ENCODE measurements around the gene SNPH.

SNPH gene

GRCh38 chr20:1287787-1288569 is 21.9 kb downstream of the SNPH start:
- no peak for DNase-seq (ENCODE audit: low spot score)

DNA sequence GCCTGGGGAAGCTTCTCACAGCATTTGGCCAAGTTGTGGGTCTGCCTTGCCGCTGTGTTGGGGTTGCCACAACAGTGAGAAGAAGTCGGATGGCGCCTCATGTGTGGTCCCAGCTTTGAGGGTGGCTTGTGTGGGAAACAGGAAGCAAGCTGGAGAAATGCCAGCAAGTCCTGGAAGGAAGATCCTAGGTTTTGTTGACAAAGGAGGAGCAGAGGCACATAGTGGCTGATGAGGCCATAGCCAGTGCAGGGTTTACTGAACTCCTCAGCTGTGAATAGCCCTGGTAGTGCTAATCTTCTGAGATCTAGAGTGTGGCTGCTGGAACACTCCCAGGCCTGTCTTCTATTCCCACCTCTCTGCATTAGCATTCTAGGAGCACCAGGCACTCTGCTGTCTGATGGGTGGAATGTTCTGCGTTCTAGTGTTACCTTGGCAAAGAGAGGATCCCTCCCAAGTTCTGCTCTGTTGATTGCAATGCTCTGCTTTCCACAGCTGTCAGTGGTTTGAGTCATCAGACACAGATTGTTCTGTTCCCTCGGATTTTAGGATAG is 25.2 kb downstream of the SNPH start:
- DNase-seq (ENCODE audit: low spot score) = no peak

- DNase-seq (ENCODE audit: low spot score) = no peak
Measured at GRCh38 chr20:1292620-1293019, 26.5 kb downstream of the SNPH start.

DNA sequence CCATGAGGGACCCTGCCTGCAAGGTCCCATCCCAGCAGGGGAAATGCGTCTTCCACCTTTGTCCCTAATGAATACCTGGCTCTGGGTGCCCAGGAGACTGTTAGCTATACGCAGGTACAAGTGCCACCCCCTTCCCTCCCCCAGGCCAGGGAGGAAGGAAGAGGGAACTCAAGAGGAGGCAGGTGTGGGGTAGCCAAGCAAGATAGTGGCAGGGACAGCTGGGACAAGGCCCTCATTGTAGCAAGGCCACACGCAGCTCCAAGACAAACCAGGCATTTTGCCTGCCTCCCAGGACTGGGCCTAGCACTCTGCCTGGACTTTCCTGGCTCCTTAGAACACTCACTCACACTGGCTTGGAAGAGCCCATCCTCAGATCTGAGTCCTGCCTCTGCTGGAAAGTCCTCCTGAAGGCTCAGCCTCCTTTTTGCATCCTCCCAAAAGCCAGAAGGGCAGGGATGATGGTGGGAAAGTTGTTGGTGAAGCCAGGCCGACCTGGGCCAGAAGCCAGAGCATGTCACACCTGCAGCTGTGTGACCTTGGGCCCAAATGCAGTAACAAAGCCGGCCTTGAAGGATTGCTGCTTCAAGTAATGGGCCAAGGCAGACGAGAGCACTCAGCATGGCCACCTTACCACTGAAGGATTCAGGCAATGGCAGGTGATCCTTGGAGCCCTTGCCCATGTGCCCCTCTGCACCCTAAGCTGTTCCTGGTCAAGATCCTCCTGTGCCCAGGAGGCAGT is 27.7 kb downstream of the SNPH start:
- no peak for DNase-seq (ENCODE audit: low spot score)

DNA sequence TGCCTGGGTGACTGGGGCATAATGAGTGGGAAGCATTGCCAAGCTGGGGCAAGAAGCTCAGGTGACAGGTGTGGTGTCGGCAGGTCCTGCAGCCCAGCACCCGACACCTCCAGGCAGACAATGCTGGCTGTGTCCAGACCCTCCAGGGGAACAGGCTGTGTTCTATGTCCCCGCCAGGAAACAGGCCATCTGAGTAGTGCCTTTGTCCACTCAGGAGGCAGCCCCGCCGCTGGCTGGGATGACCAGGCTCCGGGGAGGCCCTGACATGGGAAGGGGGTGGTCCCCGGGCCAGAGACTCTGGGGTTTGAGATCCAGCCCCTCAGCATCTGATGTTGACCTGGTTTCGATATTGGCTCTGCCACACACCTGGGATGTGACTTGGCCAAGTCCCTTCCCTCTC is 28.4 kb downstream of the SNPH start:
- DNase-seq (ENCODE audit: low spot score) = no peak

DNA sequence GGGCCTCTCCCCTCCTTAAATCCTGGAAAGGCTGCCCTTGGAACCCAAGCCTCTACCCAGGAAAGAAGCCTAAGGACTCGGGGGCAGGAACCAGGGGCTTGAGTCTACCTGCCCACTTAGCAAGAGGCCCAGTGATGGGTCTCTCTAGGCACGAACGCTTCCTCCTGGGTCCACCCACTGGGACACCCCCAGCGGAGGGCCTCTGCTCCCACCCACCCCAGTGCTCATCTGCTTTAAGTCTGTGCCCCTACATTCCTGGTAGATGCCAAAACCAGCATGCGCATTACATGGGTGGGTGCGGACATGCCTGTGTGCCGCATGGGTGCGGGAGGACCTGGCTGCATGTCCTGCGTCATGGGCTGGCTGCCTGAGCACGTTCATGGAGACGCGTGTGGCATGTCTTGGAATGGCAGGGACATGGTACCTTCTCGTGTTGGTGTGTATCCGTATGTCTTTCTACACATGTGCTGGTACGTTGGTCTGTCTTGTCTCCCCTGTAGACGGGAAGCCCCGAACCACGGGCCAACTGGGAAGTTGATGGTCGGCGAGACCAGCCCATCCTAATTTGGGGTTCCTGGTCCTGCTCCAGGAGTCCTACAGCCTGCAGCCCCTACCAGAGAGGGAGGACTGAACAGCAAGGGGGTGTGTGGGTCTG is 29.3 kb downstream of the SNPH start:
- DNase-seq (ENCODE audit: low spot score) = no peak

DNA sequence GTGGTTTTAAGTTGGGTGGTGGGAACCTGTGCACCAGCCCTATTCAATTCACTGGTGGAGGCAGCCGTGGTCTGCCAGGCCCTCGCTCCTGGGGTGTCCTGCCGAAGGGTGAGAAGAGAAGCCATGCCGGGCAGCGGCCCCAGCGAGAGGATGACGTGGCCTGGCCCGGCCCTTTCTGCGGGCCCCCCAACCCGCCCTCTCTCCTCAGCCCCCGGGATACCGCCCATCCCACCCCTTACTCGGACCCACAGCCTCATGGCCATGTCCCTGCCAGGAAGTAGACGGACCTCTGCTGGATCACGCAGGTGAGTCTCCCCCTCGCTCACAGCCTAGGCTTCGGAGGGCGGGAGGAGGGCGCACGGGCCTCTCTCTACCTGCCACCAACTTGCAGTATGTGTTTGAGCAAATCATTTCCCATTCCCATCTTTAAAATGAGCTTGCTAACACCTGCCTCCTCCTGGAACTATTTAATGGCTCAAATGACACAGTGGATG is 30.1 kb downstream of the SNPH start:
- no peak for DNase-seq (ENCODE audit: low spot score)

GRCh38 chr20:1296922-1297321 is 30.8 kb downstream of the SNPH start:
- no peak for DNase-seq (ENCODE audit: low spot score)

DNA sequence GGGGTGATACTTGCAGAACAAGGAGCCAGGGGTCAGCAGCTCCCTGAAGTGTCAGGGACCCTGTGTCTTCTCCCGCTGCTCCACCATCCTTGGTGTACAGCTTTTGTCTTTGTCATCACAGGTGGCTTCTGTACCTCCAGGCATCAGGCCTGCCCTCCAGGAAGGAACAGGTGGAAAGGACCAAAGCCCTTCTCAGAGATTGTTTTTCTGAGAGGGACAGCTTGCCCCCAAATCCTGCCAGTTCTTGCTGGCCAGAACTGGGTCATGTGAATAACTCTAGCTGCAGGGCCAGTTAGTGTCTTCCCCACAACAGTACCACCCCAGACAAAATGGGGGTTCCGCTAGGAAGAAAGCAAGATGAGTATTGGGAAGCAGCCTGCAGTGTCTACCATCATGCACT is 31.4 kb downstream of the SNPH start:
- DNase-seq (ENCODE audit: low spot score) = no peak

DNA sequence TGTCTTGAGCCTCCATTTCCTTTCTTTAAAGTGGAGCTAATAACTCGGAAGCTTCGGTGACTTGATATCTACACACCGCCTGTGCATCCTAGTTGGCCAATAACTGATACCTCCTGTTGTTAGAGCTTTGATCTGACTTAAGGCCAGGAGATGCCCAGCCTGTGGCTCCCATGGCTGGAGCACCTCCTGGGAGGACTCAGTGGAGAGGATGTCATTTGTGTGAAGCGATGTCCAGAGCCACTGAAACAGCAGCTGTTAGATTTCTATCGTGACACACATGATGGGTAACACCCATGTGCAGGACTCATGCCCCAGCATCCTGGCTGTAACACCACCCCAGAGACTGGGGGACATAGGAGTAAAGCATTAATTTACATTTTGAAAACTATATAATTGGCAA is 32.1 kb downstream of the SNPH start:
- no peak for DNase-seq (ENCODE audit: low spot score)

- no peak for DNase-seq (ENCODE audit: low spot score)
Measured at GRCh38 chr20:1298888-1299511, 32.9 kb downstream of the SNPH start.

DNA sequence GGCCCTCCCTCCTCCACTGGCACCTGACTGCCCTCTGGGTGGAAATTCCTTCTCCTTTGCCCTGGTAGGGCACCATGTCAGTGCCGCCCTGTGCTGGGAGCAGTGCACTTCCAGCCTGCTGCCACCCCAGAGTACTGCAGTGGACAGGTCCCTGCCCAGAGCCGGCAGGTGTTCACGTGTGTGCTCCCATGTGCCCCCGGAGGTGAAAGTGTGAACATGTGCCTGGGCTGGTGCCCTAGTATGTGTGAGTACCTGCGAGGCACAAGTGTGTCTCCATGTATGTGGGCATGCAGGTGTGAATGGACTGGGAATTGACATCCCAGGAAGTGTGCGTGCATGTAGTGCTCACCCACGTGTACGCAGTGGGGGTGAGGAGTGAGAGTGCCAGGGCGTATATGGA is 33.4 kb downstream of the SNPH start:
- no peak for DNase-seq (ENCODE audit: low spot score)

DNA sequence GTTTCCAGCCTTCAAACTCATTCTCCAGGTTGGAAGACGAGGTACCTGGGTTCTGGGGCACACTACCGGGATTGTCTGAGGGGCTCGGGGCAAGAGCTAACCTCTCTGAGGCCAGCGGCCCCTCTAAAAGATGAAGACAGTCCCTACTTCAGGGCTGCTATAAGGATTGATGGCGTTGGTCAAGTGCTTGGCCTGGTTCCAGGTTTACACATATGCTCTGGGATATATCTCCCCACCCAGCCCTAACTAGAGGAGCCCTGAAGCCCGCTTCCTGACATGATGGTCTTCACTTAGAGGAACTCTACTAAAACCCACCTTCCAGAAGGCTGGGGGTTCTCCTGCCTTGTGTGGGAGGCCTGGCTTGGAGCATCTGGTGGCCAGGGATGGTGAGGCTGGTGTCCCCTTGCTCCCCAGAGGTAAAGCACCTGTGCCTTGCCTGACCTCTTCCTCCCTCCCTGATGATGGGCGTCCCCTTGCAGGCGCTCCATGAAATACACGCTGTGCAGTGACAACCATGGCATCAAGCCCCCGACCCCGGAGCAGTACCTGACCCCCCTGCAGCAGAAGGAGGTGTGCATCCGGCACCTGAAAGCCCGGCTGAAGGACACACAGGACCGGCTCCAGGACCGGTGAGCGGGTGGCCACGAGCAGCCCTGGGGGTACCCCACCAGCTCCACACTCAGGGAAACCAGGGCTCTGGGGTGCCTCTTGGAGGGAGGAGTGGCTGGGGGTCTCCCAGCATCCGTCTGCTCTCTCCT is 34.2 kb downstream of the SNPH start:
- DNase-seq (ENCODE audit: low spot score) = no peak

GRCh38 chr20:1301031-1301529 is 35.0 kb downstream of the SNPH start:
- DNase-seq (ENCODE audit: low spot score) = no peak

DNA sequence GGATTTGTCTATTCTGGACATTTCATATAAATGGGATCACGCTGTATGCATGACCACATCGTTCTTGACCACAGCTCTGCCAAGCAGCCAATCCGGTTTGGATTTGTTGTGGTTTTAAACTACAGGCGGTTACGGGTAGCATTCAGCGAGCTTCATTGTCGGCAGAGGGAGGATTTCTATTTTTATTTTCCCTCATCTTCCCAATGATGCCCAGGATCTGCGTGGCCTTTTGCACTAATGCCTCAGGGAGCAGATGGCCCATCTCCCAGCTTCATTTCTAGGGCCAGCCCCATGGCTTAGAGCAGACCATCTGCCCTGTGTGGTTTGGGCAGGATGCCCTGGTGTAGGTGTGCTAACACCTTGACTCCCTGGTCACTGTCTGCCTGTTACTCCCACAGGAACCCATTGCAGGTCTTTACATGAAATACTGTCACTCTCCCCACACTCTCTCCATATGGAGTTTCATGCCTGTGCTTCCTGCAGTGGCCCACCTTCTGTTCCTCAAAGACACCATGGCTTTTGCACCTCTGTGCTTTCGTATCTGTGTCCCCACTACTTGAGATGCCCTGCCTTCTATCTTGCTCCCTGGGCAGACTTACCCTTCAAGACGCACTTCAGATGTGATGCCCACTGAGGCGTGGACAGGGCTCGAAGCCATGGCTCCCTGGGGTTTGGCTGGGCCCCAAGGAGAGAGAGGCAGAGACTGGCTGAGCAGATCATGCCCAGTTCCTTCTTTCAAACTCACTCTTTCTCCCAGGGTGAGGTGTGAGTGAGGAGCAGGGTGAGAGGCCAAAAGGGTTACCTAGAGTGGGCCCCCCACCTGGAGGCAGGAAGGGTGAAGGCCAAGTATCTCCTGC is 36.8 kb downstream of the SNPH start:
- no peak for DNase-seq (ENCODE audit: low spot score)

- DNase-seq (ENCODE audit: low spot score) = no peak
Measured at GRCh38 chr20:1304710-1305515, 38.8 kb downstream of the SNPH start.

- DNase-seq (ENCODE audit: low spot score) = no peak
Measured at GRCh38 chr20:1305712-1306111, 39.6 kb downstream of the SNPH start.

DNA sequence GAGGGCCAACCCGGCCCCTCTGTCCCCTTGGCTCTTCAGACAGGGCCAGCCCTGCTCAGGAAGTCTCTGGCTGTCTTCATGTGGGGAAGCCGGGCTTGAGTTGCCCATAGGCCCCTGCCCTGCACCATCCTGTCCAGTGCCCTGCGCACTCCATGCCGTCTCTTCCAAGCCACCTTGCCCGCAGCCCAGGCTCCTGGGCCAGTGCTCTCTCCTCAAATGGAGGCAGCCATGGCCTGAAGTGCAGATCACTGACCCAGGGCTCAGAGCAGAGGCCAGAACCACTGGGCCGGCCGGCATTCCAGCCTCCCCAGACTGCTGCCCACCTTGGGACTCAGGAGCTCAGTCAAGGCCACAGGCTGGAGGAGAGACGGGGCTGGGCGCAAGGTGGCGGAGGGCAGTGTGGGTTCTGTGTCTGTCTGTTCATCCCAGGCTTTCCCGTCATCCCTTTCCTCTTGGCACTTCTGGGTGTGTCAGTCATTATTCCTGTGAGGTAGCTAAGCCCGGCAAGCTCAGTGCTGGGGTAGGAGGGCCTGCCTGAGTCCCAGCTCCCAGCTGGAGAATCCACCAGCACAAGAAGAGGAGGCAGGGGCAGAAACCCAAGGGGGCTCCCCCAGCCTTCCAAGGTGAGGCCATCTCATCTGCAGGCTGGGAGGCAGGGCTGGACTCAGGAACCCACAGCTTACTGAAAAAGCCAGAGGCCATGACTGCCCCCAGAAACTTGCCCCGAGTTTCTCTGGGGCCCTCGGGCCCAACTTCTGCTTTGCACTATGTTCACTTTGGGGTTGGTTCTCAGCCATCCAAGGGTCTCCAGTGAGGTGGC is 40.4 kb downstream of the SNPH start:
- no peak for DNase-seq (ENCODE audit: low spot score)

GRCh38 chr20:1307171-1307570 is 41.1 kb downstream of the SNPH start:
- DNase-seq (ENCODE audit: low spot score) = no peak
